GM21576 (cell line): ENCODE data around the gene STIP1.

Experiments used
- ATAC-seq: cut with Tn5 transposase; IDR thresholded peaks from one replicate; pipeline ENCODE4 v1.9.1; 2021; ENCODE audit warnings: mild to moderate bottlenecking, moderate library complexity; ENCODE audit not compliant: unreplicated experiment

STIP1 gene

GRCh38 chr11:64234647-64235379 is 48.8 kb downstream of the STIP1 start:
- ATAC-seq = peak; percentile 27

GRCh38 chr11:64235437-64236161 is 49.6 kb downstream of the STIP1 start:
- no peak for ATAC-seq

GRCh38 chr11:64237484-64237951 is 51.5 kb downstream of the STIP1 start:
- no peak for ATAC-seq

GRCh38 chr11:64238076-64238475 is 52.1 kb downstream of the STIP1 start:
- no peak for ATAC-seq

- no peak for ATAC-seq
Observed at GRCh38 chr11:64238999-64239398, 53.0 kb downstream of the STIP1 start.

GRCh38 chr11:64239662-64240434 is 53.9 kb downstream of the STIP1 start:
- no peak for ATAC-seq

- peak; percentile 41 for ATAC-seq
Observed at GRCh38 chr11:64240435-64241240, 54.7 kb downstream of the STIP1 start, which contains the start of gene FKBP2. FKBP2 (plus strand) TSS chr11:64241095; CDS start chr11:64242388, 1,293 bp downstream.

GRCh38 chr11:64241241-64241490 is 55.2 kb downstream of the STIP1 start:
- ATAC-seq = peak; percentile 58

GRCh38 chr11:64241491-64242374 is 55.8 kb downstream of the STIP1 start:
- ATAC-seq = peak; percentile 4

GRCh38 chr11:64243236-64243854 is 57.4 kb downstream of the STIP1 start:
- no peak for ATAC-seq

GRCh38 chr11:64244107-64244506 is 58.1 kb downstream of the STIP1 start:
- ATAC-seq = no peak

- no peak for ATAC-seq
Observed at GRCh38 chr11:64244966-64245365, 59.0 kb downstream of the STIP1 start.

- no peak for ATAC-seq
Observed at GRCh38 chr11:64245401-64245796, 59.4 kb downstream of the STIP1 start.

- no peak for ATAC-seq
Observed at GRCh38 chr11:64245797-64246620, 60.0 kb downstream of the STIP1 start.

- ATAC-seq = peak; percentile 9
Observed at GRCh38 chr11:64246621-64246870, 60.6 kb downstream of the STIP1 start.

GRCh38 chr11:64246871-64247728 is 61.1 kb downstream of the STIP1 start, which contains the start of gene PPP1R14B:
PPP1R14B (minus strand) TSS chr11:64246943; CDS start chr11:64246673, 270 bp downstream.
- ATAC-seq = peak; percentile 35

- no peak for ATAC-seq
Observed at GRCh38 chr11:64247729-64248531, 62.0 kb downstream of the STIP1 start.
